ENCODE measurements around the gene TEX44.

The TEX44 gene

DNA sequence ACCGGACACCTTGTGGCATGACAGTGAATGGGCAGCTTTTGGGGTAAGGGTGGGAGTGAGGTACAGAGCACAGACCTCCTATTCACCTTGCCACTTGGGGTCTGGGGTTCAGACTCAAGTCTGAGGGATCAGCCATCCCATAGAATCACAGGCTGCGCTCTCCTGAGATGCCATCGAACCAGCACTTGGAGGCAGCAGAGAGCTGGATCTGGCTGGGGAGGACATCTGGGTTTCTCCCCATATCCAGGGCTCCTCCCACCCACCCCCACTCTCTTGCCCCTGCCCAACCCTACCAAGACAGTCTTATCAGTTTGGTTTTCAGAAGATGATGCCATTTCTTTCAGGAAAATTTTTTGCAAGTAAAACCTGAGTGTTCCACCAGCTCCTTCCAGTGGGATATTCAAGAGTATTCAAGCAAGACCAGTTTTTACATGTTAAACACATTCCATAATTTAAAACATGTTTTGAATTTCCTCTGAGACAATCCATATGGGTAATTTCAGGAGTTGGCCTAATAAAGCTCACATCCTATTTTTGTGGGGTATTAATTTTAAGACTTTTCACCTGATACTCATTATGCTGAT lies 29.2 kb upstream of the TEX44 start:
- no peak overlapping the region for H3K4me3 ChIP-seq (ENCODE audit: low read depth, low read length)
- H3K27ac ChIP-seq (ENCODE audit: extremely low read depth, low read depth, low read length), result no peak overlapping the region
- ChIA-PET POLR2A (interaction anchor here (0.9 kb wide), 1 partner anchor 99 kb away, joined by 5 read pairs; the partner anchor contains the start of gene NCL), CTCF (interaction anchor here (0.7 to 4.4 kb wide), 25 partner anchors 8 to 337 kb away, joined by 3 to 56 read pairs (median 5); partner anchors contain the start of gene NMUR1)
- no peaks in the 10 kb centered on the region for H3K4me1 ChIP-seq (ENCODE audit: control insufficient read depth, insufficient read depth, low read length)
- TF ChIP-seq ZNF423 (tag by site-specific recombination; IDR thresholded peaks at IDR 0.05), result no peak
- peak; percentile 44 for TF ChIP-seq ZNF654 (tag by site-specific recombination; IDR thresholded peaks at IDR 0.05; ENCODE audit: low read depth)
- TF ChIP-seq, protein P1, sequence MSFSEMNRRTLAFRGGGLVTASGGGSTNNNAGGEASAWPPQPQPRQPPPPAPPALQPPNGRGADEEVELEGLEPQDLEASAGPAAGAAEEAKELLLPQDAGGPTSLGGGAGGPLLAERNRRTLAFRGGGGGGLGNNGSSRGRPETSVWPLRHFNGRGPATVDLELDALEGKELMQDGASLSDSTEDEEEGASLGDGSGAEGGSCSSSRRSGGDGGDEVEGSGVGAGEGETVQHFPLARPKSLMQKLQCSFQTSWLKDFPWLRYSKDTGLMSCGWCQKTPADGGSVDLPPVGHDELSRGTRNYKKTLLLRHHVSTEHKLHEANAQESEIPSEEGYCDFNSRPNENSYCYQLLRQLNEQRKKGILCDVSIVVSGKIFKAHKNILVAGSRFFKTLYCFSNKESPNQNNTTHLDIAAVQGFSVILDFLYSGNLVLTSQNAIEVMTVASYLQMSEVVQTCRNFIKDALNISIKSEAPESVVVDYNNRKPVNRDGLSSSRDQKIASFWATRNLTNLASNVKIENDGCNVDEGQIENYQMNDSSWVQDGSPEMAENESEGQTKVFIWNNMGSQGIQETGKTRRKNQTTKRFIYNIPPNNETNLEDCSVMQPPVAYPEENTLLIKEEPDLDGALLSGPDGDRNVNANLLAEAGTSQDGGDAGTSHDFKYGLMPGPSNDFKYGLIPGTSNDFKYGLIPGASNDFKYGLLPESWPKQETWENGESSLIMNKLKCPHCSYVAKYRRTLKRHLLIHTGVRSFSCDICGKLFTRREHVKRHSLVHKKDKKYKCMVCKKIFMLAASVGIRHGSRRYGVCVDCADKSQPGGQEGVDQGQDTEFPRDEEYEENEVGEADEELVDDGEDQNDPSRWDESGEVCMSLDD (tag by site-specific recombination; IDR thresholded peaks at IDR 0.05), result peak; percentile 38; the same call in 1 of the 2 replicates
- TF ChIP-seq, protein P2, sequence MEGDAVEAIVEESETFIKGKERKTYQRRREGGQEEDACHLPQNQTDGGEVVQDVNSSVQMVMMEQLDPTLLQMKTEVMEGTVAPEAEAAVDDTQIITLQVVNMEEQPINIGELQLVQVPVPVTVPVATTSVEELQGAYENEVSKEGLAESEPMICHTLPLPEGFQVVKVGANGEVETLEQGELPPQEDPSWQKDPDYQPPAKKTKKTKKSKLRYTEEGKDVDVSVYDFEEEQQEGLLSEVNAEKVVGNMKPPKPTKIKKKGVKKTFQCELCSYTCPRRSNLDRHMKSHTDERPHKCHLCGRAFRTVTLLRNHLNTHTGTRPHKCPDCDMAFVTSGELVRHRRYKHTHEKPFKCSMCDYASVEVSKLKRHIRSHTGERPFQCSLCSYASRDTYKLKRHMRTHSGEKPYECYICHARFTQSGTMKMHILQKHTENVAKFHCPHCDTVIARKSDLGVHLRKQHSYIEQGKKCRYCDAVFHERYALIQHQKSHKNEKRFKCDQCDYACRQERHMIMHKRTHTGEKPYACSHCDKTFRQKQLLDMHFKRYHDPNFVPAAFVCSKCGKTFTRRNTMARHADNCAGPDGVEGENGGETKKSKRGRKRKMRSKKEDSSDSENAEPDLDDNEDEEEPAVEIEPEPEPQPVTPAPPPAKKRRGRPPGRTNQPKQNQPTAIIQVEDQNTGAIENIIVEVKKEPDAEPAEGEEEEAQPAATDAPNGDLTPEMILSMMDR (tag by site-specific recombination; IDR thresholded peaks at IDR 0.05), result peak; percentile 39; the same call in 1 of the 2 replicates
- no peaks in the 10 kb centered on the region for H3K36me3 ChIP-seq (ENCODE audit: control insufficient read depth in 2 of 2, insufficient read depth in 1 of 2, low read length in 2 of 2)
- no peaks in the 10 kb centered on the region for H3K9me3 ChIP-seq (ENCODE audit: control insufficient read depth, insufficient read depth, low read depth, low read length)

DNA sequence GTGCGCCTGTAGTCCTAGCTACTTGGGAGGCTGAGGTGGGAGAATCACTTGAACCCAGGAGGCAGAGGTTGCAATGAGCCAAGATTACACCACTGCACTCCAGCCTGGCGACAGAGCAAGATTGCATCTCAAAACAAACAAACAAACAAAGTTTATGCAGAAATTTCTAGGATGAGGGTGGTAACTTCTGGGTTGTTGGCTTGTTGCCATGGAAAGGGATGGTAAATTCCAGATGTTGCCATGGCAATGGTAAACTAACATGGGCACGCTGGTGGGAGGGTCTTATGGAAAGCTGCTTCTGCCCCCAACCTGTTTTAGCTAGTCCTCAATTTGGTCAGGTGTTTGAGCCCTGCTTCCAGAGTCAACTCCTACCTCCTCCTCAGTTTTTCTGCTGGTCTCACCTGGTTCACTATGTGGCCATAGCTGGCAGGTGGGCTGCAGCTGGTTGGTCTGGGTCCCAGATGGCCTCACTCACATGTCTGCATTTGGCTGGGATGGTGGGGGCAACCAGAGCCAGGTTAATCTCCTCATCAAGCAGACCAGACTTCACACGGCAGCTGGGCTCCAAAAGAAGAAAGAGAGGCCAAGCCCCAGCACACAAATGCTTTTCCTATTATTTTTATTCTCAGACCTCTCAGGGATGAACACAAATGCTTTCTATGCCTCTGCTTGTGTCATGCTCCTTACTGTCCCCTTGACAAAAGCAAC lies 26.6 kb upstream of the TEX44 start:
- H3K4me3 ChIP-seq (ENCODE audit: low read depth, low read length), result no peak overlapping the region
- POLR2A ChIA-PET, result no interaction called here
- TF ChIP-seq ZNF366 (tag by site-specific recombination; conservative IDR thresholded peaks at IDR 0.05) (no peak), ZNF184 (tag by site-specific recombination; IDR thresholded peaks at IDR 0.05) (no peak), SCRT1 (tag by site-specific recombination; IDR thresholded peaks at IDR 0.05; ENCODE audit: borderline replicate concordance) (no peak), HOXA7 (CRISPR knock-in tag; IDR thresholded peaks at IDR 0.05; ENCODE audit: borderline replicate concordance) (no peak), ZNF341 (tag by site-specific recombination; IDR thresholded peaks at IDR 0.05; ENCODE audit: low read depth) (no peak)
- TF ChIP-seq, protein P3, sequence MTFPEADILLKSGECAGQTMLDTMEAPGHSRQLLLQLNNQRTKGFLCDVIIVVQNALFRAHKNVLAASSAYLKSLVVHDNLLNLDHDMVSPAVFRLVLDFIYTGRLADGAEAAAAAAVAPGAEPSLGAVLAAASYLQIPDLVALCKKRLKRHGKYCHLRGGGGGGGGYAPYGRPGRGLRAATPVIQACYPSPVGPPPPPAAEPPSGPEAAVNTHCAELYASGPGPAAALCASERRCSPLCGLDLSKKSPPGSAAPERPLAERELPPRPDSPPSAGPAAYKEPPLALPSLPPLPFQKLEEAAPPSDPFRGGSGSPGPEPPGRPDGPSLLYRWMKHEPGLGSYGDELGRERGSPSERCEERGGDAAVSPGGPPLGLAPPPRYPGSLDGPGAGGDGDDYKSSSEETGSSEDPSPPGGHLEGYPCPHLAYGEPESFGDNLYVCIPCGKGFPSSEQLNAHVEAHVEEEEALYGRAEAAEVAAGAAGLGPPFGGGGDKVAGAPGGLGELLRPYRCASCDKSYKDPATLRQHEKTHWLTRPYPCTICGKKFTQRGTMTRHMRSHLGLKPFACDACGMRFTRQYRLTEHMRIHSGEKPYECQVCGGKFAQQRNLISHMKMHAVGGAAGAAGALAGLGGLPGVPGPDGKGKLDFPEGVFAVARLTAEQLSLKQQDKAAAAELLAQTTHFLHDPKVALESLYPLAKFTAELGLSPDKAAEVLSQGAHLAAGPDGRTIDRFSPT (tag by site-specific recombination; IDR thresholded peaks at IDR 0.05), result no peak
- CTCF ChIA-PET, result interaction anchor here (1.4 to 2.5 kb wide), 3 partner anchors 9 to 36 kb away, joined by 5 to 14 read pairs (median 10); partner anchors contain the start of gene TEX44
- H3K9me3 ChIP-seq (ENCODE audit: control insufficient read depth, insufficient read depth, low read depth, low read length), result no peaks in the 10 kb centered on the region
- no peaks in the 10 kb centered on the region for H3K36me3 ChIP-seq (ENCODE audit: control insufficient read depth in 2 of 2, insufficient read depth in 1 of 2, low read length in 2 of 2)
- H3K27ac ChIP-seq (ENCODE audit: extremely low read depth, low read depth, low read length), result no peak overlapping the region
- no peaks in the 10 kb centered on the region for H3K4me1 ChIP-seq (ENCODE audit: control insufficient read depth, insufficient read depth, low read length)

DNA sequence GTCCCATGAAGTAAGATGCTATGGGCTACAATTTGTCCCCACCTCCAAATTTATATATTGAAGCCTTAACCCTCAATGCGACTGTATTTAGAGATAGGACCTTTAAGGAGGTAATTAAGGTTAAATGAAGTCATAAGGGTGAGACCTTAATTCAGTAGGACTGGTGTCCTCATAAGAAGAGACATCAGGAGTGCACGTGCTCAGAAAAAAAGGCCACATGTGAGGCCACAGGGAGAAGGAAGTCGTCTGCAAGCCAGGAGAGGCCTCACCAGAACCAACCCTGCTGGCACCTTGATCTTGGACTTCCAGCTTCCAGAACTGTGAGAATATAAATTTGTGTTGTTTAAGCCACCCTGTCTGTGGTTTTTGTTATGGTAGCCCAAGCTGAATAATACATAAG lies 25.5 kb upstream of the TEX44 start:
- CTCF ChIA-PET, result interaction anchor here (2.0 to 2.5 kb wide), 2 partner anchors 10 to 35 kb away, joined by 10 to 14 read pairs; no protein-coding TSS in a partner anchor

More for the DNA sequence above, 25.5 kb upstream of the TEX44 start:
- H3K9me3 ChIP-seq (ENCODE audit: control insufficient read depth, insufficient read depth, low read depth, low read length), result no peaks in the 10 kb centered on the region
- H3K4me1 ChIP-seq (ENCODE audit: control insufficient read depth, insufficient read depth, low read length), result no peaks in the 10 kb centered on the region
- no peaks in the 10 kb centered on the region for H3K36me3 ChIP-seq (ENCODE audit: control insufficient read depth in 2 of 2, insufficient read depth in 1 of 2, low read length in 2 of 2)
- H3K4me3 ChIP-seq (ENCODE audit: low read depth, low read length), result no peak overlapping the region
- POLR2A ChIA-PET, result interaction anchor here (0.6 kb wide), 1 partner anchor 122 kb away, joined by 3 read pairs; no protein-coding TSS in a partner anchor
- H3K27ac ChIP-seq (ENCODE audit: extremely low read depth, low read depth, low read length), result no peak overlapping the region
- TF ChIP-seq ZNF548 (tag by site-specific recombination; IDR thresholded peaks at IDR 0.05) (peak; percentile 83), REPIN1 (tag by site-specific recombination; IDR thresholded peaks at IDR 0.05; ENCODE audit: low read depth) (no peak)
